H1 (cell line): ENCODE measurements around the gene AMZ1.

ENCODE experiments used
- ATF3 ChIP-seq: IDR thresholded peaks from 2 replicates; pipeline ENCODE4 v1.6.1; 2011; ENCODE audit warnings: low read depth, mild to moderate bottlenecking, low read length; ENCODE audit not compliant: insufficient read depth
- CTCF ChIP-seq, 3 experiments: IDR thresholded peaks; 1 replicate in 2 of 3; 2 replicates in 1 of 3; pipeline versions ENCODE4 v1.5.1 to v1.6.1; 2011; ENCODE audit warnings: low read length in 3 of 3, mild to moderate bottlenecking in 3 of 3, inconsistent platforms in 2 of 3, low read depth in 1 of 3, moderate library complexity in 1 of 3; ENCODE audit not compliant: insufficient read depth in 1 of 3; ENCODE audit errors: control extremely low read depth in 1 of 3
- EP300 ChIP-seq, 2 experiments: IDR thresholded peaks; 1 replicate in 1 of 2; 2 replicates in 1 of 2; pipeline ENCODE4 v1.6.1; 2011 to 2012; ENCODE audit warnings: low read depth in 2 of 2, low read length in 2 of 2, mild to moderate bottlenecking in 2 of 2, borderline replicate concordance in 1 of 2, inconsistent platforms in 1 of 2, moderate library complexity in 1 of 2
- KDM5A ChIP-seq: fragments of 200-600 bp; IDR thresholded peaks from 2 replicates; pipeline ENCODE4 v1.7.1; 2012; ENCODE audit warnings: mild to moderate bottlenecking, low read length, inconsistent platforms, mixed read lengths

- TF ChIP-seq ATF3 (no peak), CTCF (IDR thresholded peaks at IDR 0.05; ENCODE audit: control extremely low read depth in 1 of 3, insufficient read depth in 1 of 3, low read depth in 1 of 3, low read length in 3 of 3) (no peak), EP300 (IDR thresholded peaks at IDR 0.05; ENCODE audit: borderline replicate concordance in 1 of 2, low read depth in 2 of 2, low read length in 2 of 2) (no peak), KDM5A (no peak)
Observed at GRCh38 chr7:2755531-2755930, 67.5 kb downstream of the AMZ1 start.
